Prostate gland (tissue), 2 donors: Measurements from ENCODE around the gene ATF1.

Experiments used
- CTCF ChIP-seq, 4 experiments: fragments of 200-600 bp in 2 of 4; fragments of 450-650 bp in 2 of 4; sonication (generic) in 2 of 4; IDR thresholded peaks; 1 replicate in 3 of 4; 2 replicates in 1 of 4; pipeline ENCODE4 v1.5.1; 2016 to 2019; ENCODE audit warnings: antibody characterized with exemption in 4 of 4, mild to moderate bottlenecking in 2 of 4, moderate library complexity in 2 of 4
- POLR2A ChIP-seq: fragments of 450-650 bp; IDR thresholded peaks from one replicate; pipeline ENCODE4 v1.6.1; 2016; ENCODE audit warnings: antibody characterized with exemption, mild to moderate bottlenecking
- POLR2AphosphoS5 ChIP-seq: sonication (generic); formaldehyde crosslinking; IDR thresholded peaks from one replicate; pipeline ENCODE4 v1.6.1; 2017; ENCODE audit warnings: antibody characterized with exemption

GRCh38 chr12:50732591-50732990 is 31.3 kb upstream of the ATF1 start:
- TF ChIP-seq CTCF (IDR thresholded peaks at IDR 0.05) (no peak), POLR2A (no peak), POLR2AphosphoS5 (no peak)
